Trophoblast cell (in vitro differentiated cells and primary cell): ENCODE data around the gene THOC5.
A peak's percentile ranks its signal among the peaks of the same experiment; 100 is the strongest.
"Not testable (repeated sequence)": the region's sequence is repeated elsewhere in the genome, so short reads cannot be mapped to it uniquely, and the experiment has no call there.

Source experiments
- DNase-seq, 2 donors: peaks; one replicate each; pipeline ENCODE4 v3.0.0-alpha.2; 2016
- H2AFZ ChIP-seq: 2 replicates; pipeline ENCODE4 v1.6.1; 2013; ENCODE audit warnings: low read length, moderate library complexity, mild to moderate bottlenecking; ENCODE audit not compliant: insufficient read depth, poor library complexity
- H2AK5ac ChIP-seq: 2 replicates; pipeline ENCODE4 v1.6.1; 2013; ENCODE audit warnings: mild to moderate bottlenecking, low read length
- H2BK120ac ChIP-seq: 2 replicates; pipeline ENCODE4 v1.6.1; 2013; ENCODE audit warnings: low read length, mild to moderate bottlenecking, moderate library complexity; ENCODE audit not compliant: insufficient read depth, poor library complexity
- H2BK12ac ChIP-seq: 2 replicates; pipeline ENCODE4 v1.6.1; 2013; ENCODE audit warnings: mild to moderate bottlenecking, low read length, moderate library complexity
- H2BK5ac ChIP-seq: 2 replicates; pipeline ENCODE4 v1.6.1; 2013; ENCODE audit warnings: low read length, low read depth, moderate library complexity, mild to moderate bottlenecking; ENCODE audit not compliant: poor library complexity
- H3K14ac ChIP-seq: 2 replicates; pipeline ENCODE4 v1.6.1; 2013; ENCODE audit warnings: mild to moderate bottlenecking, low read length
- H3K18ac ChIP-seq: 2 replicates; pipeline ENCODE4 v1.6.1; 2013; ENCODE audit warnings: mild to moderate bottlenecking, low read length
- H3K23ac ChIP-seq: 2 replicates; pipeline ENCODE4 v1.6.1; 2013; ENCODE audit warnings: low read length
- H3K27ac ChIP-seq: 2 replicates; pipeline ENCODE4 v1.5.1; 2013; ENCODE audit warnings: low read depth, mild to moderate bottlenecking, inconsistent platforms, low read length, moderate library complexity
- H3K27me3 ChIP-seq: 2 replicates; pipeline ENCODE4 v1.6.1; 2013; ENCODE audit warnings: inconsistent platforms, mild to moderate bottlenecking, low read length, moderate library complexity; ENCODE audit not compliant: insufficient read depth
- H3K36me3 ChIP-seq, 2 experiments: 1 replicate in 1 of 2; 2 replicates in 1 of 2; pipeline ENCODE4 v1.6.1; 2013; ENCODE audit warnings: low read length in 2 of 2, mild to moderate bottlenecking in 2 of 2, moderate library complexity in 1 of 2; ENCODE audit not compliant: insufficient read depth in 2 of 2, control insufficient read depth in 1 of 2
- H3K4ac ChIP-seq: 2 replicates; pipeline ENCODE4 v1.6.1; 2013; ENCODE audit warnings: low read depth, mild to moderate bottlenecking, low read length, moderate library complexity
- H3K4me1 ChIP-seq, 2 experiments: 1 replicate in 1 of 2; 2 replicates in 1 of 2; pipeline ENCODE4 v1.6.1; 2013; ENCODE audit warnings: low read length in 2 of 2, mild to moderate bottlenecking in 2 of 2, moderate library complexity in 1 of 2; ENCODE audit not compliant: insufficient read depth in 2 of 2, control insufficient read depth in 1 of 2
- H3K4me2 ChIP-seq: 2 replicates; pipeline ENCODE4 v1.6.1; 2013; ENCODE audit warnings: inconsistent platforms, mild to moderate bottlenecking, low read length, moderate library complexity
- H3K4me3 ChIP-seq: 2 replicates; pipeline ENCODE4 v1.5.1; 2013; ENCODE audit warnings: mild to moderate bottlenecking, low read depth, low read length, inconsistent platforms
- H3K79me1 ChIP-seq: one replicate; pipeline ENCODE4 v1.6.1; 2013; ENCODE audit warnings: low read length
- H3K79me2 ChIP-seq: 2 replicates; pipeline ENCODE4 v1.6.1; 2013; ENCODE audit warnings: low read length, mild to moderate bottlenecking; ENCODE audit not compliant: control insufficient read depth, insufficient read depth, poor library complexity
- H3K9ac ChIP-seq: 2 replicates; pipeline ENCODE4 v1.6.1; 2013; ENCODE audit warnings: mild to moderate bottlenecking, low read length
- H3K9me3 ChIP-seq: 2 replicates; pipeline ENCODE4 v1.6.1; 2013; ENCODE audit warnings: low read depth, mild to moderate bottlenecking, control low read depth, inconsistent platforms, low read length; ENCODE audit not compliant: insufficient read depth
- H4K12ac ChIP-seq: 2 replicates; pipeline ENCODE4 v1.6.1; 2013; ENCODE audit warnings: low read depth, mild to moderate bottlenecking, low read length, moderate library complexity
- H4K8ac ChIP-seq: 2 replicates; pipeline ENCODE4 v1.6.1; 2013; ENCODE audit warnings: low read depth, mild to moderate bottlenecking, low read length, moderate library complexity
- H4K91ac ChIP-seq: one replicate; pipeline ENCODE4 v1.6.1; 2013; ENCODE audit warnings: low read depth, mild to moderate bottlenecking, low read length, moderate library complexity
- WGBS: extraction: QIAGEN DNeasy Blood & Tissue Kit; methylation state at CpG from one replicate; pipeline ENCODE4 v1.1.7; 2013; ENCODE audit warnings: missing lambda C conversion rate; ENCODE audit not compliant: insufficient read length, insufficient coverage; ENCODE audit errors: extremely low coverage; 5-methylcytosine and 5-hydroxymethylcytosine counted together

THOC5 gene

DNA sequence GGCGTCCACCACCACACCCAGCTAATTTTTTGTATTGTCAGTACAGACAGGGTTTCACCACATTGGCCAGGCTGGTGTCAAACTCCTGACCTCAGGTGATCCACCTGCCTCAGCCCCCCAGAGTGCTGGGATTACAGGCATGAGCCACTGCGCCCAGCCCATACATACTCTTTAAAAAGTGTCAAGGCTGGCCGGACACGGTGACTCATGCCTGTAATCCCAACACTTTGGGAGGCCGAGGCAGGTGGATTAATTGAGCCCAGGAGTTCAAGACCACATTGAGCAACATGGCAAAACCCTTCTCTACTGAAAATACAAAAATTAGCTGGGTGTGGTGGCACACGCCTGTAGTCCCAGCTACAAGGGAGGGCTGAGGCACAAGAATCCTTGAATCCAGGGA lies 40.9 kb upstream of the THOC5 start:
- H2BK120ac ChIP-seq, H3K36me3 ChIP-seq, H3K4me2 ChIP-seq, H3K18ac ChIP-seq, H3K4me1 ChIP-seq, H3K23ac ChIP-seq, DNase-seq, H4K91ac ChIP-seq, H4K12ac ChIP-seq, H4K8ac ChIP-seq, H2AFZ ChIP-seq, H3K79me2 ChIP-seq, H3K79me1 ChIP-seq, H2AK5ac ChIP-seq, H3K14ac ChIP-seq, H3K9me3 ChIP-seq, H3K4me3 ChIP-seq, H2BK5ac ChIP-seq, H2BK12ac ChIP-seq, H3K4ac ChIP-seq, H3K27ac ChIP-seq, H3K27me3 ChIP-seq, H3K9ac ChIP-seq: not testable (repeated sequence)
- WGBS, result no CpG with 5 or more reads among the region's 6 CpGs

DNA sequence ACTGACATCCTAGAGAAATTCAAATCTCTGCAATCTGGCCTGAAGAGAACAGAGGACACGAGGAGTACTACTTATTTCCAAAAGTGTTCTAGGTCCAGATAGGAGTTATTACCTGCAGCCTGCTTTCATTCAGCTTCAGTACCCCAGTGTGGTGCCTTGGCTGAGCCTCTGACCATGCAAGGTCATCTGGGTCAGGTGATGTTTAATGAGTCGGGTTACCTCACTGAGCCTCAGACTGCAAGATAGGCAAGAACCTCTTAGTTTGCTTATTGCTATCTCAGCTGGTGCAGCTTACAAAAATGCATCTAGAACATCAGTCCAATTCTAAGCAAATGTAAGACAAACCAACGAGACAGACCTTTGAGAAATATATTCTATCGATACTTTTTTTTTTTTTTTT lies 40.4 kb upstream of the THOC5 start:
- no CpG with 5 or more reads among the region's 4 CpGs for WGBS
- Histone ChIP-seq H3K4me2 (no peak overlapping the region), H4K8ac (no peak overlapping the region), H2BK12ac (no peak overlapping the region), H2AFZ (no peak overlapping the region), H3K9ac (no peak overlapping the region), H3K27ac (no peak overlapping the region), H3K4ac (no peak overlapping the region), H3K23ac (no peak overlapping the region), H2AK5ac (no peak overlapping the region), H3K4me3 (no peak overlapping the region), H4K91ac (no peak overlapping the region), H3K36me3 (no peaks in the 10 kb centered on the region), H3K18ac (no peak overlapping the region), H3K79me2 (no peaks in the 10 kb centered on the region), H4K12ac (no peak overlapping the region), H3K14ac (no peak overlapping the region), H3K4me1 (no peaks in the 10 kb centered on the region), H2BK120ac (no peak overlapping the region), H3K9me3 (no peaks in the 10 kb centered on the region), H3K27me3 (no peaks in the 10 kb centered on the region), H2BK5ac (no peak overlapping the region), H3K79me1 (no peaks in the 10 kb centered on the region)
- no peak for DNase-seq

DNA sequence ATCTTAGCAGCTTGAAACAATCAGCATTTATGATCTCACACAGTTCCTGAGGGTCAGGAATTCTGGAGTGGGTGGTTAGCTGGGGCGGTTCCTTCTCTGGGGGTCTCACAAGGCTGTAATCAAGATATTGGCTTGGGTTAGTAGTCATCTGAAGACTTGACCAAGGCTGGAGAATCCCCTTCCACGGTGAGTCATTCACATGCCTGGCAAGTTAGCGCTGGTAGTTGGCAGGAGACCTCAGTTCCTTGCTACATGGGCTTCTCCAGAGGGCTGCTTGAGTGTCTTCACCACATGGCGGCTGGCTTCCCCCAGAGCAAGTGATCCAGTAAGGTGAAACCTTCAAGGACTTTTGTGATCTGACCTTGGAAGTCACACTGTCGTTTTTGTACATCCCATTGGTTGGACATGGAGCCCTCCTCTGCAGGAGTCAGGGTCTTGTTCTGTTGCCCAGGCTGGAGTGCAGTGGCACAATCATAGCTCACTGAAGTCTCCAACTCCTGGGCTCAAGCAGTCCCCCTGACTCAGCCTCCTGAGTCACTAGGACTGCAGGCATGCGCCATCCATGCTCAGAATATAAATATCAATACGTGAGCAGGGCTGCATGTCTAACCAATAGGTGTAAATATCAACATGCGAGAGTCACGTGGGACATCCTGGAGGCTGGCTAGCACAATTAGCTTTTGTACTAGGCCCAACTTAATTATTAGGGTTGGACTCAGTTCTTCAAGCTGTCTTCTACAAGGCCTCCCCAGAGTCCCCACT lies 34.6 kb upstream of the THOC5 start:
- no peak overlapping the region for H3K4ac ChIP-seq
- no peaks in the 10 kb centered on the region for H3K36me3 ChIP-seq
- H3K18ac ChIP-seq, result no peak overlapping the region
- H2BK120ac ChIP-seq, result no peak overlapping the region
- WGBS, result no CpG with 5 or more reads among the region's 9 CpGs
- no peaks in the 10 kb centered on the region for H3K79me2 ChIP-seq
- H3K79me1 ChIP-seq, result no peaks in the 10 kb centered on the region
- H3K4me3 ChIP-seq, result no peak overlapping the region
- H4K91ac ChIP-seq, result no peak overlapping the region
- H4K12ac ChIP-seq, result no peak overlapping the region
- H3K14ac ChIP-seq, result no peak overlapping the region
- no peak overlapping the region for H3K23ac ChIP-seq
- H2AFZ ChIP-seq, result no peak overlapping the region
- H2AK5ac ChIP-seq, result no peak overlapping the region
- H2BK5ac ChIP-seq, result no peak overlapping the region
- H4K8ac ChIP-seq, result no peak overlapping the region
- H2BK12ac ChIP-seq, result no peak overlapping the region
- peak; percentile 34 to 52 for DNase-seq
- no peak overlapping the region for H3K9ac ChIP-seq
- no peak overlapping the region for H3K27ac ChIP-seq
- H3K4me2 ChIP-seq, result no peak overlapping the region
- H3K27me3 ChIP-seq, result no peaks in the 10 kb centered on the region
- H3K9me3 ChIP-seq, result peaks cover 2% of the 10 kb centered on the region
- H3K4me1 ChIP-seq, result no peaks in the 10 kb centered on the region

DNA sequence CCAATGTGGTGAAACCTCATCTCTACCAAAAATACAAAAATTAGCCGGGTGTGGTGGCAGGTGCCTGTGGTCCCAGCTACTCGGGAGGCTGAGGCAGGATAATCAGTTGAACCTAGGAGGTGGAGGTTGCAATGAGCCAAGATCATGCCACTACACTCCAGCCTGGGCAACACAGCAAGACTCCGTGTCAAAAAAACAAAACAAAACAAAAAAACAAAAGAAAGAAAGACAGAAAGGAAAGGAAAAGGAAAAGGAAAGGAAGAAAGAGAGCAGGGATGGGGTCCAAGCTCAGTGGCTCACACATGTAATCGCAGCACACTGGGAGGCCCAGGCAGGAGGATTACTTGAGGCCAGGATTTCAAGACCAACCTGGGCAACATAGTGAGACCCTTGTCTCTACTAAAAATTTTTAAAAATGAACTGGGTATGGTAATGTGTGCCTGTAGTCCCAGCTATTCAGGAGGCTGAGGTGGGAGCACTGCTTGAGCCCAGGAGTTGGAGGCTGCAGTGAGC lies 32.7 kb upstream of the THOC5 start:
- not testable (repeated sequence) for H3K9me3 ChIP-seq, H3K79me1 ChIP-seq, H4K91ac ChIP-seq, H3K9ac ChIP-seq, H2BK12ac ChIP-seq, H3K4me1 ChIP-seq, H3K4me3 ChIP-seq, H3K14ac ChIP-seq, H3K4me2 ChIP-seq, DNase-seq, H4K12ac ChIP-seq, H3K4ac ChIP-seq, H4K8ac ChIP-seq, H3K27me3 ChIP-seq, H2BK5ac ChIP-seq, H2AK5ac ChIP-seq, H3K27ac ChIP-seq, H2AFZ ChIP-seq, H2BK120ac ChIP-seq, H3K23ac ChIP-seq, H3K36me3 ChIP-seq, H3K79me2 ChIP-seq, H3K18ac ChIP-seq
- no CpG with 5 or more reads among the region's 4 CpGs for WGBS
